ENCODE data around the gene NIT1. TPM values are rescaled to one million over a fixed set of nuclear protein-coding genes. Genes with fewer than 3 reads are reported as not detected.

Gene NIT1
- total RNA-seq, 1 experiment from 2014 or later = 47.2 TPM

- TF ChIP-seq, protein P1, sequence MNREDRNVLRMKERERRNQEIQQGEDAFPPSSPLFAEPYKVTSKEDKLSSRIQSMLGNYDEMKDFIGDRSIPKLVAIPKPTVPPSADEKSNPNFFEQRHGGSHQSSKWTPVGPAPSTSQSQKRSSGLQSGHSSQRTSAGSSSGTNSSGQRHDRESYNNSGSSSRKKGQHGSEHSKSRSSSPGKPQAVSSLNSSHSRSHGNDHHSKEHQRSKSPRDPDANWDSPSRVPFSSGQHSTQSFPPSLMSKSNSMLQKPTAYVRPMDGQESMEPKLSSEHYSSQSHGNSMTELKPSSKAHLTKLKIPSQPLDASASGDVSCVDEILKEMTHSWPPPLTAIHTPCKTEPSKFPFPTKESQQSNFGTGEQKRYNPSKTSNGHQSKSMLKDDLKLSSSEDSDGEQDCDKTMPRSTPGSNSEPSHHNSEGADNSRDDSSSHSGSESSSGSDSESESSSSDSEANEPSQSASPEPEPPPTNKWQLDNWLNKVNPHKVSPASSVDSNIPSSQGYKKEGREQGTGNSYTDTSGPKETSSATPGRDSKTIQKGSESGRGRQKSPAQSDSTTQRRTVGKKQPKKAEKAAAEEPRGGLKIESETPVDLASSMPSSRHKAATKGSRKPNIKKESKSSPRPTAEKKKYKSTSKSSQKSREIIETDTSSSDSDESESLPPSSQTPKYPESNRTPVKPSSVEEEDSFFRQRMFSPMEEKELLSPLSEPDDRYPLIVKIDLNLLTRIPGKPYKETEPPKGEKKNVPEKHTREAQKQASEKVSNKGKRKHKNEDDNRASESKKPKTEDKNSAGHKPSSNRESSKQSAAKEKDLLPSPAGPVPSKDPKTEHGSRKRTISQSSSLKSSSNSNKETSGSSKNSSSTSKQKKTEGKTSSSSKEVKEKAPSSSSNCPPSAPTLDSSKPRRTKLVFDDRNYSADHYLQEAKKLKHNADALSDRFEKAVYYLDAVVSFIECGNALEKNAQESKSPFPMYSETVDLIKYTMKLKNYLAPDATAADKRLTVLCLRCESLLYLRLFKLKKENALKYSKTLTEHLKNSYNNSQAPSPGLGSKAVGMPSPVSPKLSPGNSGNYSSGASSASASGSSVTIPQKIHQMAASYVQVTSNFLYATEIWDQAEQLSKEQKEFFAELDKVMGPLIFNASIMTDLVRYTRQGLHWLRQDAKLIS (CRISPR knock-in tag; IDR thresholded peaks at IDR 0.05; ENCODE audit: borderline replicate concordance) = no peak
- TF ChIP-seq, protein P2, sequence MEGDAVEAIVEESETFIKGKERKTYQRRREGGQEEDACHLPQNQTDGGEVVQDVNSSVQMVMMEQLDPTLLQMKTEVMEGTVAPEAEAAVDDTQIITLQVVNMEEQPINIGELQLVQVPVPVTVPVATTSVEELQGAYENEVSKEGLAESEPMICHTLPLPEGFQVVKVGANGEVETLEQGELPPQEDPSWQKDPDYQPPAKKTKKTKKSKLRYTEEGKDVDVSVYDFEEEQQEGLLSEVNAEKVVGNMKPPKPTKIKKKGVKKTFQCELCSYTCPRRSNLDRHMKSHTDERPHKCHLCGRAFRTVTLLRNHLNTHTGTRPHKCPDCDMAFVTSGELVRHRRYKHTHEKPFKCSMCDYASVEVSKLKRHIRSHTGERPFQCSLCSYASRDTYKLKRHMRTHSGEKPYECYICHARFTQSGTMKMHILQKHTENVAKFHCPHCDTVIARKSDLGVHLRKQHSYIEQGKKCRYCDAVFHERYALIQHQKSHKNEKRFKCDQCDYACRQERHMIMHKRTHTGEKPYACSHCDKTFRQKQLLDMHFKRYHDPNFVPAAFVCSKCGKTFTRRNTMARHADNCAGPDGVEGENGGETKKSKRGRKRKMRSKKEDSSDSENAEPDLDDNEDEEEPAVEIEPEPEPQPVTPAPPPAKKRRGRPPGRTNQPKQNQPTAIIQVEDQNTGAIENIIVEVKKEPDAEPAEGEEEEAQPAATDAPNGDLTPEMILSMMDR (IDR thresholded peaks at IDR 0.05) = no peak
- TF ChIP-seq, protein P3, sequence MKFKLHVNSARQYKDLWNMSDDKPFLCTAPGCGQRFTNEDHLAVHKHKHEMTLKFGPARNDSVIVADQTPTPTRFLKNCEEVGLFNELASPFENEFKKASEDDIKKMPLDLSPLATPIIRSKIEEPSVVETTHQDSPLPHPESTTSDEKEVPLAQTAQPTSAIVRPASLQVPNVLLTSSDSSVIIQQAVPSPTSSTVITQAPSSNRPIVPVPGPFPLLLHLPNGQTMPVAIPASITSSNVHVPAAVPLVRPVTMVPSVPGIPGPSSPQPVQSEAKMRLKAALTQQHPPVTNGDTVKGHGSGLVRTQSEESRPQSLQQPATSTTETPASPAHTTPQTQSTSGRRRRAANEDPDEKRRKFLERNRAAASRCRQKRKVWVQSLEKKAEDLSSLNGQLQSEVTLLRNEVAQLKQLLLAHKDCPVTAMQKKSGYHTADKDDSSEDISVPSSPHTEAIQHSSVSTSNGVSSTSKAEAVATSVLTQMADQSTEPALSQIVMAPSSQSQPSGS (CRISPR knock-in tag; IDR thresholded peaks at IDR 0.05; ENCODE audit: borderline replicate concordance, low read depth) = no peak
- TF ChIP-seq FOXK1 (CRISPR knock-in tag; IDR thresholded peaks at IDR 0.05) = no peak
- TF ChIP-seq CDX4 (CRISPR knock-in tag; IDR thresholded peaks at IDR 0.05; ENCODE audit: borderline replicate concordance) = no peak
- TF ChIP-seq HMGXB4 (CRISPR knock-in tag; IDR thresholded peaks at IDR 0.05) = no peak
- TF ChIP-seq ELF4 (CRISPR knock-in tag; IDR thresholded peaks at IDR 0.05; ENCODE audit: low read depth) = no peak
These were observed 22.7 kb upstream of the NIT1 start (continued) for GRCh38 chr1:161095230-161095629.

DNA sequence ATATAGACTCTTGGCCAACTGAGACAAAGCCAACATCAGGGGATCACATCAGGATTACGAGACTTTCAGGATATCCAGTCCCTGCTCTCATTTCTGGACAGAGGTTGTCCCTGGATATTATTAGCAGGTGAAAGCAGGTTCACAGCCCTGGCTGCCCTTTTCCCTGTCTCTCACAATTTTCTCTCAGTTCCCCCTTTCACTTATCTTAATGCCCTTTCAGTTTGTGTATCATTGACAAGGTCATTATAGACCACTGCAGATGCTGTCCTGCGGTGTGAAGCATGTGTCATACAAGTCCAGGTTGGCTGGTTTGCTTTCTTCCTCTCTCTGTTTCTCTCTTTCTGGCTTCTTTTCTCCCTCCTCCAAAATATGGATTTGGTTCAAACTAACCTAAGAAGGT lies 21.9 kb upstream of the NIT1 start:
- no peak overlapping the region for H3K4me3 Mint-ChIP-seq
- H3K27me3 Mint-ChIP-seq (ENCODE audit: low read depth) = peaks cover 6% of the 10 kb centered on the region; the same call in 1 of the 2 replicates
- no peak for DNase-seq (ENCODE audit: low spot score)
- no peaks in the 10 kb centered on the region for H3K9me3 Mint-ChIP-seq
- H3K4me1 Mint-ChIP-seq = peaks cover 6% of the 10 kb centered on the region
- CTCF ChIA-PET = interaction anchor here (0.9 to 8.2 kb wide), 5 partner anchors 10 to 142 kb away, joined by 3 to 109 read pairs (median 24); partner anchors contain the start of genes ARHGAP30, ITLN2 and PPOX
- no peak overlapping the region for H3K27ac Mint-ChIP-seq
- POLR2A ChIA-PET = no interaction called here
- H3K36me3 Mint-ChIP-seq = peaks cover 6% of the 10 kb centered on the region
- no peak for ATAC-seq
- TF ChIP-seq, protein P3 (CRISPR knock-in tag; IDR thresholded peaks at IDR 0.05; ENCODE audit: borderline replicate concordance, low read depth) = no peak
- TF ChIP-seq PREB (CRISPR knock-in tag; IDR thresholded peaks at IDR 0.05; ENCODE audit: borderline replicate concordance) = no peak
- no peak for TF ChIP-seq SMAD4 (CRISPR knock-in tag; IDR thresholded peaks at IDR 0.05)
- TF ChIP-seq HMGA2 (CRISPR knock-in tag; IDR thresholded peaks at IDR 0.05) = no peak
- TF ChIP-seq, protein P4, sequence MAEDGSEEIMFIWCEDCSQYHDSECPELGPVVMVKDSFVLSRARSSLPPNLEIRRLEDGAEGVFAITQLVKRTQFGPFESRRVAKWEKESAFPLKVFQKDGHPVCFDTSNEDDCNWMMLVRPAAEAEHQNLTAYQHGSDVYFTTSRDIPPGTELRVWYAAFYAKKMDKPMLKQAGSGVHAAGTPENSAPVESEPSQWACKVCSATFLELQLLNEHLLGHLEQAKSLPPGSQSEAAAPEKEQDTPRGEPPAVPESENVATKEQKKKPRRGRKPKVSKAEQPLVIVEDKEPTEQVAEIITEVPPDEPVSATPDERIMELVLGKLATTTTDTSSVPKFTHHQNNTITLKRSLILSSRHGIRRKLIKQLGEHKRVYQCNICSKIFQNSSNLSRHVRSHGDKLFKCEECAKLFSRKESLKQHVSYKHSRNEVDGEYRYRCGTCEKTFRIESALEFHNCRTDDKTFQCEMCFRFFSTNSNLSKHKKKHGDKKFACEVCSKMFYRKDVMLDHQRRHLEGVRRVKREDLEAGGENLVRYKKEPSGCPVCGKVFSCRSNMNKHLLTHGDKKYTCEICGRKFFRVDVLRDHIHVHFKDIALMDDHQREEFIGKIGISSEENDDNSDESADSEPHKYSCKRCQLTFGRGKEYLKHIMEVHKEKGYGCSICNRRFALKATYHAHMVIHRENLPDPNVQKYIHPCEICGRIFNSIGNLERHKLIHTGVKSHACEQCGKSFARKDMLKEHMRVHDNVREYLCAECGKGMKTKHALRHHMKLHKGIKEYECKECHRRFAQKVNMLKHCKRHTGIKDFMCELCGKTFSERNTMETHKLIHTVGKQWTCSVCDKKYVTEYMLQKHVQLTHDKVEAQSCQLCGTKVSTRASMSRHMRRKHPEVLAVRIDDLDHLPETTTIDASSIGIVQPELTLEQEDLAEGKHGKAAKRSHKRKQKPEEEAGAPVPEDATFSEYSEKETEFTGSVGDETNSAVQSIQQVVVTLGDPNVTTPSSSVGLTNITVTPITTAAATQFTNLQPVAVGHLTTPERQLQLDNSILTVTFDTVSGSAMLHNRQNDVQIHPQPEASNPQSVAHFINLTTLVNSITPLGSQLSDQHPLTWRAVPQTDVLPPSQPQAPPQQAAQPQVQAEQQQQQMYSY (CRISPR knock-in tag; IDR thresholded peaks at IDR 0.05) = no peak
- no peak for TF ChIP-seq FOXP1 (CRISPR knock-in tag; IDR thresholded peaks at IDR 0.05; ENCODE audit: borderline replicate concordance)
- TF ChIP-seq PRRX2 (CRISPR knock-in tag; IDR thresholded peaks at IDR 0.05) = no peak
- no peak for TF ChIP-seq MYBL2 (CRISPR knock-in tag; IDR thresholded peaks at IDR 0.05)
- TF ChIP-seq NFYB (CRISPR knock-in tag; conservative IDR thresholded peaks at IDR 0.05; ENCODE audit: low read depth) = no peak
- TF ChIP-seq FOXJ3 (CRISPR knock-in tag; IDR thresholded peaks at IDR 0.05; ENCODE audit: borderline replicate concordance) = no peak
- no peak for TF ChIP-seq GRHL2 (CRISPR knock-in tag; IDR thresholded peaks at IDR 0.05; ENCODE audit: insufficient replicate concordance, severe bottlenecking)

All from WTC11 (cell line).